GM06990 (cell line): ENCODE measurements around the gene HMGN1.
"Not testable (repeated sequence)": the region's sequence is repeated elsewhere in the genome, so short reads cannot be mapped to it uniquely, and the experiment has no call there.

ENCODE experiments used
- DNase-seq: peaks from one replicate; pipeline ENCODE4 v3.0.0-alpha.2; 2011; ENCODE audit not compliant: insufficient read length; ENCODE audit errors: extremely low read depth
- H3K27me3 ChIP-seq: replicated peaks from 2 replicates; pipeline ENCODE4 v1.6.0; 2011; ENCODE audit warnings: low read length; ENCODE audit not compliant: control insufficient read depth, insufficient read depth
- H3K36me3 ChIP-seq: 2 replicates; pipeline ENCODE4 v1.5.1; 2011; ENCODE audit warnings: low read length; ENCODE audit not compliant: control insufficient read depth, insufficient read depth
- H3K4me3 ChIP-seq: replicated peaks from 2 replicates; pipeline ENCODE4 v1.5.1; 2011; ENCODE audit warnings: low read depth, mild to moderate bottlenecking, control low read depth, low read length
- CTCF ChIP-seq: IDR thresholded peaks from 2 replicates; pipeline ENCODE4 v1.5.1; 2011; ENCODE audit warnings: low read length, control low read depth, mild to moderate bottlenecking, inconsistent platforms; ENCODE audit not compliant: insufficient read depth, poor library complexity, severe bottlenecking

Gene HMGN1

DNA sequence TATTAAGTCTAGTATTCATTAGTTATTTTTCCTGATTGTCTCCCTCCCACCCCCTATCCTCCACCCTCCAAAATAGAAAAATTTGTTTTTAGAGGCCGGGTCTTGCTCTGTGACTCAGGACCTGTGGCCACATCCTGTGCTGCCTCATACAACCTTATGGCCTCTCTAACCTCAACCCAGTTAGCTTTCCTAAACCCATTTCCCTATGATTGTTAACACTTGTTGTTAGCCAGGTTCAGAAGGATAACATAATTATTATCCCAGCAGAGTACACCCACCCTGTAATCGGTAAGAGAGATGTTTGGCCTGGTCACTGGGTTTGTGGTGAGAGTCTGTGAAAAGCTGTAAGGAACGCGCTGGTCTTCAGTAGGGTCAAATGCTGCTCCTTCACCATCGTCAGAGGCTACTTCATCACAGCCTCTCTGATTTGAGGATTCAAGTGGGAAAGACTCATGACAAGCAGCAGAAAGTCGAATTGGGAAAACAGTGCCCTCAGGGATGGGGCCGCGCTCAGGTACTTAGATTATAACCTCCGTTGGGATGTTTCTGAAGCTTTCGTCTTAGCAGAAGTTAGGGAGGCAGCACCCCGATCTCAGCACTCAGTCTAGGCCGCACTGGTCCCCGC, 35.9 kb upstream of the HMGN1 start:
- Histone ChIP-seq H3K36me3 (no peaks in the 10 kb centered on the region; the same call in 1 of the 2 replicates), H3K4me3 (no peak overlapping the region), H3K27me3 (no peaks in the 10 kb centered on the region)
- TF ChIP-seq CTCF: no peak
- DNase-seq: no peak

DNA sequence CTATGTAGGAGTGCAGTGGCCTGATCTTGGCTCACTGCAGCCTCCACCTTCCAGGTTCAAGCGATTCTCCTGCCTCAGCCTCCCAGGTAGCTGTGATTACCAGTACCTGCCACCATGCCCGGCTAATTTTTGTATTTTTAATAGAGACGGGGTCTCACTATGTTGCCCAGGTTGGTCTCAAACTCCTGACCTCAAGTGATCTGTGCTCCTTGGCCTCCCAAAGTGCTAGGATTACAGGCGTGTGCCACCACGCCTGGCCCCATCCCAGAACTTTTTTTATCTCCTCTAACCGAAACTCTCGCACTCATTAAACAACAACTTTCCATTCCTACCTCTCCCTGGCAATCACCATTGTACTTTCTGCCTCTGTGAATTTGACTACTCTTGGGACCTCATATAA, 33.2 kb upstream of the HMGN1 start:
- DNase-seq, H3K4me3 ChIP-seq, H3K36me3 ChIP-seq, H3K27me3 ChIP-seq: not testable (repeated sequence)

- no peak for TF ChIP-seq CTCF
- no peaks in the 10 kb centered on the region; the same call in 1 of the 2 replicates for H3K36me3 ChIP-seq
- DNase-seq: no peak
- peak overlapping the region; percentile 86 for H3K4me3 ChIP-seq
- no peaks in the 10 kb centered on the region for H3K27me3 ChIP-seq
Observed at GRCh38 chr21:39381009-39381408, 32.1 kb upstream of the HMGN1 start.

DNA sequence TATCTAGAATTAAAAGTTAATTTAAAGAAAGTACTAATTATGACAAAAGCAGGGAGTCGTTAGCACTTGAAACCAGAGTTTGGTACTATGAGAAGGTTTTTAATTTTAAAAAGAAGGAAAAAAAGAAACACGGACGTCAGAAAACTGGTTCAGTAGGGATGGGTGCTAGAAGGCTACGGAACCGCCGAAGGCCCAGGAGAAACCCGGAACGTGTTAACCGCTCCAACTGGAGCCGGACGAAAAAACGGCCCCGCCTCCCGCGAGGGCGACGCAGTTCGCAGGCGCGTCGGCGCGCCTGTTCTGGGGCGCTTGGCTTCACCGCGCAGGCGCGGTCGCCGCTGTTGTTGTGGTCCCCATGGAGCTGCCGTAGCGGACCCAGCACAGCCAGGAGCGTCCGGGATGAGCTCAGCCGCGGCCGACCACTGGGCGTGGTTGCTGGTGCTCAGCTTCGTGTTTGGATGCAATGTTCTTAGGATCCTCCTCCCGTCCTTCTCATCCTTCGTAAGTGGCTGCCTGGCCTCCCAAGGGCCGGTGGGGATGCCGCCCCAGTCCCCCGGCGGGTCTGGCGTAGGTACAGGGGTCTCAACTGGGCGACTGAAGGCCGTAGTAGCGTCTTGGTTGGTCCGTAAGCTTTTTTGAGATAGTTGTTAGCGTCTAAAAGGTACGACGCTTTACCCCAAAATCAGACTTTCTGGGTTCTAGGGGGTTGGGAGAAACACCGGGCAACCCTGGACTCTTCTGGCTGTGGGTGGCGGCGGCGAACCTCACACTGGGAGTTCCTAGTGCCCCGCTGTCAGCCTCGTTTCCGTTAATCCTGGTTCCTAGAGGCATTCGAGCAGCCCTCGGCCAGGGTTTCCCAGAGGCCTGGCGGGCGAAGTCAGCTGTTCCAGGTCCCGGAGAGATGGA, 31.4 kb upstream of the HMGN1 start:
- H3K36me3 ChIP-seq: no peaks in the 10 kb centered on the region
- DNase-seq: peak; percentile 93
- peak overlapping the region; percentile 86 for H3K4me3 ChIP-seq
- TF ChIP-seq CTCF: no peak
- H3K27me3 ChIP-seq: no peaks in the 10 kb centered on the region

- Histone ChIP-seq H3K36me3 (no peaks in the 10 kb centered on the region), H3K27me3 (no peaks in the 10 kb centered on the region), H3K4me3 (no peak overlapping the region)
- DNase-seq: no peak
- no peak for TF ChIP-seq CTCF
Observed at GRCh38 chr21:39377444-39378050, 28.7 kb upstream of the HMGN1 start.

- no peak overlapping the region for H3K4me3 ChIP-seq
- H3K27me3 ChIP-seq: no peaks in the 10 kb centered on the region
- no peak for TF ChIP-seq CTCF
- no peak for DNase-seq
- no peaks in the 10 kb centered on the region for H3K36me3 ChIP-seq
Observed at GRCh38 chr21:39375446-39375845, 26.6 kb upstream of the HMGN1 start.
